GM12801 (cell line): ENCODE measurements around the gene KRT14.

ENCODE experiments used
- CTCF ChIP-seq: IDR thresholded peaks from one replicate; pipeline ENCODE4 v1.5.1; 2011; ENCODE audit warnings: control low read depth; ENCODE audit not compliant: insufficient read length; ENCODE audit errors: extremely low read depth

KRT14 gene

GRCh38 chr17:41538565-41538991 lies 48.1 kb downstream of the KRT14 start:
- no peak for TF ChIP-seq CTCF

GRCh38 chr17:41537990-41538389 lies 48.7 kb downstream of the KRT14 start:
- no peak for TF ChIP-seq CTCF

GRCh38 chr17:41537614-41537954 lies 49.1 kb downstream of the KRT14 start:
- no peak for TF ChIP-seq CTCF

GRCh38 chr17:41536741-41537613 lies 49.7 kb downstream of the KRT14 start:
- no peak for TF ChIP-seq CTCF

GRCh38 chr17:41535764-41536481 lies 50.8 kb downstream of the KRT14 start:
- no peak for TF ChIP-seq CTCF

GRCh38 chr17:41534899-41535546 lies 51.7 kb downstream of the KRT14 start:
- no peak for TF ChIP-seq CTCF

- no peak for TF ChIP-seq CTCF
Measured at GRCh38 chr17:41533613-41534012, 53.1 kb downstream of the KRT14 start.
